HEK293T (cell line): ENCODE results near the gene SDR42E2.

ENCODE experiments used
- ARNT ChIP-seq: fragments of 450-650 bp; IDR thresholded peaks from 2 replicates; pipeline ENCODE4 v1.6.1; 2017; ENCODE audit warnings: mild to moderate bottlenecking
- FOXM1 ChIP-seq: fragments of 450-650 bp; IDR thresholded peaks from 2 replicates; pipeline ENCODE4 v1.6.1; 2017; ENCODE audit warnings: mild to moderate bottlenecking, borderline replicate concordance
- HDGF ChIP-seq: fragments of 450-650 bp; IDR thresholded peaks from 2 replicates; pipeline ENCODE4 v1.6.1; 2017; ENCODE audit warnings: antibody characterized with exemption, borderline replicate concordance
- NFRKB ChIP-seq: fragments of 450-650 bp; IDR thresholded peaks from 2 replicates; pipeline ENCODE4 v1.6.1; 2016; ENCODE audit warnings: mild to moderate bottlenecking, moderate library complexity
- PKNOX1 ChIP-seq: fragments of 450-650 bp; IDR thresholded peaks from 2 replicates; pipeline ENCODE4 v1.6.1; 2016
- SP1 ChIP-seq: fragments of 450-650 bp; IDR thresholded peaks from 2 replicates; pipeline ENCODE4 v1.6.1; 2017
- SUZ12 ChIP-seq: fragments of 450-650 bp; IDR thresholded peaks from 2 replicates; pipeline ENCODE4 v1.6.1; 2016; ENCODE audit warnings: mild to moderate bottlenecking
- TARDBP ChIP-seq: fragments of 450-650 bp; IDR thresholded peaks from 2 replicates; pipeline ENCODE4 v1.6.1; 2016
- ZNF384 ChIP-seq: fragments of 450-650 bp; IDR thresholded peaks from 2 replicates; pipeline ENCODE4 v1.6.1; 2016

GRCh38 chr16:22189473-22190080, 27.3 kb downstream of the SDR42E2 start:
- no peak for TF ChIP-seq SP1
- TF ChIP-seq ARNT, result no peak
- no peak for TF ChIP-seq TARDBP
- TF ChIP-seq PKNOX1, result no peak
- TF ChIP-seq FOXM1, result no peak
- no peak for TF ChIP-seq NFRKB
- TF ChIP-seq ZNF384, result no peak
- no peak for TF ChIP-seq HDGF
- TF ChIP-seq SUZ12, result no peak
